Thyroid gland (tissue), 4 donors: ENCODE measurements around the gene ZWINT. TPM values are rescaled to one million over a fixed set of nuclear protein-coding genes. Genes with fewer than 3 reads are reported as not detected.

Experiments
- DNase-seq, 2 donors: peaks; one replicate each; pipeline ENCODE4 v3.0.0-alpha.2; 2019
- H3K27ac ChIP-seq, 3 donors: fragments of 200-600 bp; sonication (generic); 1 replicate in 2 of 3; 2 replicates in 1 of 3; pipeline ENCODE4 v1.5.1; 2016 to 2019; ENCODE audit warnings: mild to moderate bottlenecking in 1 of 3, moderate library complexity in 1 of 3
- H3K27me3 ChIP-seq: fragments of 200-600 bp; sonication (generic); one replicate; pipeline ENCODE4 v1.5.1; 2019
- H3K36me3 ChIP-seq, 2 donors: fragments of 200-600 bp; sonication (generic); one replicate each; pipeline ENCODE4 v1.5.1; 2016 to 2019
- H3K4me1 ChIP-seq, 2 donors: fragments of 200-600 bp; sonication (generic); one replicate each; pipeline ENCODE4 v1.5.1; 2017 to 2019
- H3K4me3 ChIP-seq, 3 donors: fragments of 200-600 bp; sonication (generic); replicated peaks in 1 of 3; 1 replicate in 2 of 3; 2 replicates in 1 of 3; pipeline ENCODE4 v1.5.1; 2016; ENCODE audit warnings: mild to moderate bottlenecking in 1 of 3
- H3K9me3 ChIP-seq: fragments of 200-600 bp; sonication (generic); one replicate; pipeline ENCODE4 v1.5.1; 2017
- POLR2A ChIP-seq, 2 donors: fragments of 450-650 bp; IDR thresholded peaks; one replicate each; pipeline ENCODE4 v1.6.1; 2017; ENCODE audit warnings: antibody characterized with exemption in 2 of 2, mild to moderate bottlenecking in 2 of 2, moderate library complexity in 1 of 2
- WGBS, 2 donors: methylation state at CpG; one replicate each; pipeline ENCODE4 v1.1.5; 2017; 5-methylcytosine and 5-hydroxymethylcytosine counted together
- intact Hi-C: fragments of 100-400 bp; cut with DNase I; formaldehyde crosslinking; loops from one replicate; pipeline ENCODE4 v1.15.1; 2023
- total RNA-seq, 4 donors: library from RNA; depleted of rRNA; stranded (reverse); fragments of >200 nt; gene quantifications; one replicate each; pipeline ENCODE4 v1.2.3, GENCODE V29; 2016
- TF ChIP-seq, protein P1 (sequence below), 6 experiments: fragments of 200-600 bp in 3 of 6; fragments of 450-650 bp in 3 of 6; sonication (generic) in 3 of 6; IDR thresholded peaks; one replicate each; pipeline ENCODE4 v1.5.1; 2016 to 2019; ENCODE audit warnings: antibody characterized with exemption in 6 of 6, mild to moderate bottlenecking in 2 of 6, inconsistent platforms in 1 of 6, moderate library complexity in 1 of 6

Gene ZWINT
- total RNA-seq, 4 donors from 2014 or later = 1.0 to 4.0 (median 3.7) TPM

GRCh38 chr10:56357018-56357417 is 4.0 kb downstream of the ZWINT start:
- H3K27ac ChIP-seq = no peak overlapping the region
- TF ChIP-seq, protein P1, sequence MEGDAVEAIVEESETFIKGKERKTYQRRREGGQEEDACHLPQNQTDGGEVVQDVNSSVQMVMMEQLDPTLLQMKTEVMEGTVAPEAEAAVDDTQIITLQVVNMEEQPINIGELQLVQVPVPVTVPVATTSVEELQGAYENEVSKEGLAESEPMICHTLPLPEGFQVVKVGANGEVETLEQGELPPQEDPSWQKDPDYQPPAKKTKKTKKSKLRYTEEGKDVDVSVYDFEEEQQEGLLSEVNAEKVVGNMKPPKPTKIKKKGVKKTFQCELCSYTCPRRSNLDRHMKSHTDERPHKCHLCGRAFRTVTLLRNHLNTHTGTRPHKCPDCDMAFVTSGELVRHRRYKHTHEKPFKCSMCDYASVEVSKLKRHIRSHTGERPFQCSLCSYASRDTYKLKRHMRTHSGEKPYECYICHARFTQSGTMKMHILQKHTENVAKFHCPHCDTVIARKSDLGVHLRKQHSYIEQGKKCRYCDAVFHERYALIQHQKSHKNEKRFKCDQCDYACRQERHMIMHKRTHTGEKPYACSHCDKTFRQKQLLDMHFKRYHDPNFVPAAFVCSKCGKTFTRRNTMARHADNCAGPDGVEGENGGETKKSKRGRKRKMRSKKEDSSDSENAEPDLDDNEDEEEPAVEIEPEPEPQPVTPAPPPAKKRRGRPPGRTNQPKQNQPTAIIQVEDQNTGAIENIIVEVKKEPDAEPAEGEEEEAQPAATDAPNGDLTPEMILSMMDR (IDR thresholded peaks at IDR 0.05) = no peak
- intact Hi-C loops = no loop called here

GRCh38 chr10:56351909-56352630 is 9.0 kb downstream of the ZWINT start:
- no peaks in the 10 kb centered on the region for H3K36me3 ChIP-seq
- H3K27ac ChIP-seq = no peak overlapping the region
- DNase-seq = no peak
- H3K9me3 ChIP-seq = no peaks in the 10 kb centered on the region
- H3K27me3 ChIP-seq = no peaks in the 10 kb centered on the region
- no peak overlapping the region for H3K4me3 ChIP-seq
- 95 to 96% methylated on average over 20 of the region's 20 CpGs for WGBS, 2 donors
- TF ChIP-seq POLR2A (IDR thresholded peaks at IDR 0.05) = no peak
- no peaks in the 10 kb centered on the region for H3K4me1 ChIP-seq
- intact Hi-C loops = no loop called here

More at GRCh38 chr10:56357018-56357417, 4.0 kb downstream of the ZWINT start:
- H3K4me1 ChIP-seq = peaks cover 0 to 5% of the 10 kb centered on the region in 2 donors
- no peaks in the 10 kb centered on the region for H3K36me3 ChIP-seq
- H3K9me3 ChIP-seq = no peaks in the 10 kb centered on the region
- H3K27me3 ChIP-seq = no peaks in the 10 kb centered on the region
- no peak for DNase-seq
- H3K4me3 ChIP-seq = no peak overlapping the region

- Histone ChIP-seq H3K9me3 (no peaks in the 10 kb centered on the region), H3K36me3 (no peaks in the 10 kb centered on the region), H3K27ac (no peak overlapping the region), H3K4me3 (no peak overlapping the region), H3K27me3 (no peaks in the 10 kb centered on the region), H3K4me1 (no peaks in the 10 kb centered on the region)
- intact Hi-C loops = no loop called here
- TF ChIP-seq, protein P1 (IDR thresholded peaks at IDR 0.05) = no peak
- no peak for TF ChIP-seq POLR2A (IDR thresholded peaks at IDR 0.05)
- 97% methylated on average over 1 of the region's 1 CpG for WGBS, 2 donors
- no peak for DNase-seq
Measured at GRCh38 chr10:56349611-56350010, 11.4 kb downstream of the ZWINT start.

DNA sequence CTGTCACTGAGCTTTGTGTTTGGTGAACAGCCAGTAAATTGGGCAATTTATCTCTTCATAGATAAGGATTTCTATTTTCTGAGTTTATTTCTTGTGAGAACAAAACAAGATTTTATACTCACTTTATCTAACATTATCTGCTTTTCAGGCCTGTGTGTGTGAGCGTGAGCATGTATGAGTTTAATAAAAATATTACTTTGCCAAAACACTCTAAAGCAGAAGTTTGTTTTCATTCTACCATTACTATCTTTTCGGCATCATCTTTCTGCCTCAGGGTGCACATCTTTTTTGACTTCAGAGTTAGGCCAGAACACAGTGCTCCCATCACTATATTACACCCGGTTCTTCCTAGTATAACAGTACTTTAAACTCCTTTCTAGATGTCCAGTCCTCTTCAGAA is 13.0 kb downstream of the ZWINT start:
- DNase-seq = no peak
- Histone ChIP-seq H3K36me3 (no peaks in the 10 kb centered on the region), H3K4me1 (no peaks in the 10 kb centered on the region), H3K27me3 (no peaks in the 10 kb centered on the region), H3K4me3 (no peak overlapping the region), H3K9me3 (no peaks in the 10 kb centered on the region), H3K27ac (no peak overlapping the region)
- 85 to 87% methylated on average over 3 of the region's 3 CpGs for WGBS, 2 donors
- intact Hi-C loops = no loop called here
- no peak for TF ChIP-seq POLR2A (IDR thresholded peaks at IDR 0.05)
- TF ChIP-seq, protein P1 (IDR thresholded peaks at IDR 0.05) = no peak

GRCh38 chr10:56346845-56347415 is 14.1 kb downstream of the ZWINT start:
- Histone ChIP-seq H3K9me3 (no peaks in the 10 kb centered on the region), H3K4me1 (no peaks in the 10 kb centered on the region), H3K4me3 (no peak overlapping the region), H3K36me3 (no peaks in the 10 kb centered on the region), H3K27ac (no peak overlapping the region), H3K27me3 (no peaks in the 10 kb centered on the region)
- intact Hi-C loops = no loop called here
- no peak for DNase-seq
- TF ChIP-seq, protein P1 (IDR thresholded peaks at IDR 0.05) = no peak
- no peak for TF ChIP-seq POLR2A (IDR thresholded peaks at IDR 0.05)
